ENCODE measurements around the gene MIPEP.

GRCh38 chr13:23852351-23852750 lies 36.8 kb downstream of the MIPEP start:
- TF ChIP-seq POLR2A (IDR thresholded peaks at IDR 0.05; ENCODE audit: low read length) (no peak), GATA1 (IDR thresholded peaks at IDR 0.05; ENCODE audit: low read depth, low read length) (no peak)

Data from erythroblast (primary cell).